Stimulated activated memory B cell treated with anti-CD40 and anti-IgM and Interleukin-4, amounts not matched to agents 10 μg/mL and 1 μg/mL and 100 μg/mL, for 72 hours (primary cell): ENCODE measurements around the gene CAPN9.
"Not testable (repeated sequence)": the region's sequence is repeated elsewhere in the genome, so short reads cannot be mapped to it uniquely, and the experiment has no call there.

Experiments used
- ATAC-seq: fragments of 150-1000 bp; cut with Tn5 transposase; 2 replicates; pipeline ENCODE4 v1.10.0; 2021
- H3K27ac Mint-ChIP-seq: one replicate; pipeline ENCODE4 v1.8.0; 2022; ENCODE audit warnings: mild to moderate bottlenecking, mixed read lengths
- H3K27me3 Mint-ChIP-seq: one replicate; pipeline ENCODE4 v1.8.0; 2022; ENCODE audit warnings: mixed read lengths
- H3K36me3 Mint-ChIP-seq: one replicate; pipeline ENCODE4 v1.8.0; 2022; ENCODE audit warnings: mixed read lengths
- H3K4me1 Mint-ChIP-seq: one replicate; pipeline ENCODE4 v1.8.0; 2022; ENCODE audit warnings: mixed read lengths
- H3K4me3 Mint-ChIP-seq: one replicate; pipeline ENCODE4 v1.8.0; 2022; ENCODE audit warnings: mild to moderate bottlenecking, moderate library complexity, mixed read lengths
- H3K9me3 Mint-ChIP-seq: one replicate; pipeline ENCODE4 v1.8.0; 2022; ENCODE audit warnings: mixed read lengths

The CAPN9 gene

GRCh38 chr1:230747127-230747730 is at the start of gene CAPN9:
TSS of gene CAPN9 (plus strand) at chr1:230747388. CDS start at chr1:230747497, 109 bp downstream.
- Mint-ChIP-seq H3K36me3 (no peaks in the 10 kb centered on the region), H3K27me3 (no peaks in the 10 kb centered on the region), H3K4me3 (no peak within 1 kb of the TSS), H3K27ac (no peak within 1 kb of the TSS), H3K9me3 (no peaks in the 10 kb centered on the region), H3K4me1 (peaks cover 21% of the 10 kb centered on the region)
- no peak for ATAC-seq

DNA sequence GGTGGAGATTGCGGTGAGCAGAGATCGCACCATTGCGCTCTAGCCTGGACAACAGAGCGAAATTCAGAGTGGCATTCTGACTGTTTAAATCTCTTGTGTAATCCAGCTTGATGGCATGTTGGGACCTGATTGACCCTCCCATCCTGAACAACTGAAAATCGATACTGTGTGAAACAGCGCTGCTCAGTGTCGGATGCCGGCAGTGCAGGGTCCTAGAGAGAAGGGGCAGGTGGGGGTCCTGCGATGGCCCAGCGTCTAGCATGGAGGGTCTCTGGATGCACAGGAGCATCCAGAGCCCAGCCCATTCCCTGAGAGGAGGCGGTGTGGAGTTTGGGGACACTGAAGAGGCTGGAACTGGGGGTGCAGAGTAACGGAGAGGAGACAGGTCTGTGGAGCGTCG is 49.1 kb upstream of the CAPN9 start:
- H3K27me3 Mint-ChIP-seq: no peaks in the 10 kb centered on the region
- H3K9me3 Mint-ChIP-seq: no peaks in the 10 kb centered on the region
- H3K4me1 Mint-ChIP-seq: no peaks in the 10 kb centered on the region
- H3K36me3 Mint-ChIP-seq: peaks cover 12% of the 10 kb centered on the region
- no peak for ATAC-seq
- no peak overlapping the region for H3K4me3 Mint-ChIP-seq
- H3K27ac Mint-ChIP-seq: no peak overlapping the region

DNA sequence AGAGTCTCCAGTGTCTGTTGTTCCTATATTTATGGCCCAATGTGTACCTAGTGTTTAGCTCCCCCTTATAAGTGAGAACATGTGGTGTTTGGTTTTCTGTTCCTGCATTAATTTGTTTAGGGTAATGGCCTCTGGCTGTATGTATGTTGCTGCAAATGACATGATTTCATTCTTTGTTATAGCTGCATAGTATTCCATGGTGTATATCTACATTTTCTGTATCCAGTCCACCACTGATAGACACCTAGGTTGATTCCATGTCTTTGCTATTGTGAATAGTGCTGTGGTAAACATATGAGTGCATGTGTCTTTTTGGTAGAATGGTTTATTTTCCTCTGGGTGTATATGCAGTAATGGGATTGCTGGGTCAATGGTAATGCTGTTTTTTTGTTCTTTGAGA is 48.2 kb upstream of the CAPN9 start:
- H3K4me3 Mint-ChIP-seq: not testable (repeated sequence)

DNA sequence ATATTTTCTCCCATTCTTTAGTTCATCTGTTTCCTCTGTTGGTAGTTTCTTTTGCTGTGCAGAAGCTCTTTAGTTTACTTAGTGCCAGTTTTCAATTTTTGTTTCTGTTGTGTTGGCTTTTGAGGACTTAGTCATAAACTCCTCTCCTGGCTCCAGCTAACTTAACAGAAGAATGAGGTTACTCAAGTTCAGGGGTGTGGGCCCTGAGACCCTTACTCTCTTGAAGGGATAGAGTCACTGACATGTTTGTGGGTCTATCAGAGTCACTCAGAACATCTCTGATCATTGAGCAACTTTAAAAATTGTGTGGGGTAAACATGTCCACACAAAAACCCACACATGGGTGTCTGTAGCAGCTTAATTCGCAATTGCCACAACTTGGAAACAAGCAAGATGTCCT is 47.5 kb upstream of the CAPN9 start:
- no peak overlapping the region for H3K27ac Mint-ChIP-seq
- H3K4me1 Mint-ChIP-seq: no peaks in the 10 kb centered on the region
- peaks cover under 1% of the 10 kb centered on the region for H3K36me3 Mint-ChIP-seq

More for the DNA sequence above, 48.2 kb upstream of the CAPN9 start:
- H3K27me3 Mint-ChIP-seq, H3K36me3 Mint-ChIP-seq, ATAC-seq, H3K27ac Mint-ChIP-seq, H3K4me1 Mint-ChIP-seq, H3K9me3 Mint-ChIP-seq: not testable (repeated sequence)

GRCh38 chr1:230700132-230700531 is 47.1 kb upstream of the CAPN9 start:
- H3K36me3 Mint-ChIP-seq: no peaks in the 10 kb centered on the region
- no peaks in the 10 kb centered on the region for H3K27me3 Mint-ChIP-seq
- ATAC-seq: no peak
- no peak overlapping the region for H3K27ac Mint-ChIP-seq
- H3K4me3 Mint-ChIP-seq: no peak overlapping the region
- H3K4me1 Mint-ChIP-seq: no peaks in the 10 kb centered on the region
- peaks cover 2% of the 10 kb centered on the region for H3K9me3 Mint-ChIP-seq

More for the DNA sequence above, 47.5 kb upstream of the CAPN9 start:
- ATAC-seq: no peak
- no peaks in the 10 kb centered on the region for H3K9me3 Mint-ChIP-seq
- no peak overlapping the region for H3K4me3 Mint-ChIP-seq
- H3K27me3 Mint-ChIP-seq: no peaks in the 10 kb centered on the region

DNA sequence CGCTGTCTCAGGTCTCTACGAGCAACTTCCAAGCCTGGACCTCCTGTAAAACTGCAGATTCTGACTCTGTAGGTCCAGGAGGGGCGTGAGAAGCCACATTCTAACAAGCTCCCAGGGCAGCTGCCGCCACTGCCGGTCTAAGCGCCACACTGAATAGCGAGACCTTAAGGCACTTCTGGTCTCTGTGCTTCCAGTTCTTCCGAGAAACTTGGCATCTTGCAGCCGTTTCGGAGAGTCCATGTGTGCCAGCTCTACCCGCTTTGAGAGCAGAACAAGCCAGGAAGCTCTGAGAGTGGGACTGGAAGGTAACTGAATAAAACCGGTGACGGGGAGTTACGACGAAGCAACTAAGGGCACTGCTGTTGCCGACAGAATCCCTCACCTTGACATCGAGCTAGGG is 45.8 kb upstream of the CAPN9 start:
- no peak overlapping the region for H3K27ac Mint-ChIP-seq
- ATAC-seq: no peak
- peaks cover 2% of the 10 kb centered on the region for H3K9me3 Mint-ChIP-seq
- no peaks in the 10 kb centered on the region for H3K36me3 Mint-ChIP-seq
- H3K4me1 Mint-ChIP-seq: no peaks in the 10 kb centered on the region
- H3K4me3 Mint-ChIP-seq: no peak overlapping the region
- H3K27me3 Mint-ChIP-seq: no peaks in the 10 kb centered on the region

- no peak for ATAC-seq
- Mint-ChIP-seq H3K27me3 (no peaks in the 10 kb centered on the region), H3K4me3 (no peak overlapping the region), H3K36me3 (no peaks in the 10 kb centered on the region), H3K9me3 (peaks cover 2% of the 10 kb centered on the region), H3K27ac (no peak overlapping the region), H3K4me1 (no peaks in the 10 kb centered on the region)
These were observed 45.1 kb upstream of the CAPN9 start for GRCh38 chr1:230701895-230702768.

DNA sequence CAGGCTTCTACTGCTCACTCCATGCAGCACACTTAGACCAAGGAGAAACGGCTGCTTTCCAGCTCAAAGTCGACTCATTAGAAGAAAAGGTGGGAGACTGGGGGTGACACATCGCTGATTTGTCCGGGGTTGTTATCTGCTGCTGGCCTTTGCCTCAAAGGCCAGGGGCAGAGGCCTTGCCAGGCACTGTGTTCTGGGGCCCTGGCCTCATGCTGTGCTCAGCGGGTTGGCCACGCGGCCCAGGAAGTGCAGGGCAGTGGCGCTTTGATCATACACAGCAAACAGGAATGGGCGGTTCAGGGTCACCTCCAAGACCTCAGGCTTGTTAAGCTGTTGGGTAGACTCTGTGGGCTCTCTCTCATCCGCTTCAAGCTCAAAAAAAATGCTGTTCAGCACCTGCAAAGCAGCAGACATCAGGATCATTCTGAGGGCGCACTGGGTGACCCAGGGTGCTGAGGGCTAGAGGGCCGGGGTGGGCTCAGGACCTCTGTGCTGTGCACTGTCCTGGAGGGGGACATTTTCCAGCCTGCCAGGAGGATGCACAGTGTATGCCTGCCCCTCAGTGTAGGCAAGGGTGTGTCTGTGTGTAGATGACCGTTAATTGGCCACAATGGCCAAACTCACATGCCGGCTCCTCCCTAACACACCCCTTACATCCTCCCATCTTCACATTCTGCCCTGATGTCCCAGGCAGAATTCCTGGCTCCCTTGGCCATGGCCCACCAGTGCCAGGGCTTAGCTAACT is 44.1 kb upstream of the CAPN9 start:
- ATAC-seq: no peak
- Mint-ChIP-seq H3K27ac (no peak overlapping the region), H3K9me3 (peaks cover 2% of the 10 kb centered on the region), H3K27me3 (peaks cover 8% of the 10 kb centered on the region), H3K4me1 (no peaks in the 10 kb centered on the region), H3K4me3 (no peak overlapping the region), H3K36me3 (no peaks in the 10 kb centered on the region)

GRCh38 chr1:230703679-230704385 is 43.4 kb upstream of the CAPN9 start:
- Mint-ChIP-seq H3K27me3 (peaks cover 15% of the 10 kb centered on the region), H3K9me3 (peaks cover 2% of the 10 kb centered on the region), H3K27ac (no peak overlapping the region), H3K4me1 (no peaks in the 10 kb centered on the region), H3K36me3 (no peaks in the 10 kb centered on the region), H3K4me3 (no peak overlapping the region)
- ATAC-seq: no peak

GRCh38 chr1:230704830-230705229 is 42.4 kb upstream of the CAPN9 start:
- Mint-ChIP-seq H3K27ac (no peak overlapping the region), H3K9me3 (peaks cover 2% of the 10 kb centered on the region), H3K4me3 (no peak overlapping the region), H3K4me1 (no peaks in the 10 kb centered on the region), H3K27me3 (peaks cover 20% of the 10 kb centered on the region), H3K36me3 (no peaks in the 10 kb centered on the region)
- ATAC-seq: no peak

DNA sequence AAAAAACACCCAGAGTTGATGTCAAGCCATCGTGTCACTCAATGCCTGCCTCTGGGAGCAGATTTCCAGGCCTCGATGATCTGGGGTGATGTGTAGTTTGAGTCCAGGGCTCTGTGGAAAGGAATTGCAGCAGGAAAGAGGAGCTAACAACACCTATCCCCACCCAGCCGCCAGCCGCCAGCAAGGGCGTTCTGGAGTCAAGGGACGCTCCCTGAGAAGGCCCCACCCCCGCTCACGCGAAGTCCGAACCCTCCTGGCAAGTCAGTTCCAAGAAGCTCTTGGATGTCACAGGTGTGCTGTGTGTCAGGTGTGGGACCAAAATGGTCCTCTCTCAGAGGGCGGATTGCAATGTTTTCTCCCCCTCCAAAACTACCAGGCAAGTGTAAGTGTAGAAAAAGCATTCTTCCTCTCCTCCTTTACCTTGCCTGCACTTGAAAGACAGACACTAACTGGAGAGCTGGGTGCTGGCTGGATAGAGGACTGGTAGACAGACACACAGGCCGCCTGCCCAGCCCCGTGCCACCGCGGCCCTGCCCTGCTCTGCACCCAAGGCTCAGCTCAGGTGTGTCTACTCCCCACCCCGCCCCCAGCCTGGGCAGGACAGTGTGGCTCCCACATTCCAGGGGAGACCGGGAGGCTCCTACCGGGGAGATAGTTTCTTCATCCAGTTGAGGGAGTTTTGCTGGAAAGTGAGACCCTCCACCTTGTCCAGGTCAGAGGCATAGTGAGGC is 41.7 kb upstream of the CAPN9 start:
- H3K9me3 Mint-ChIP-seq: peaks cover 2% of the 10 kb centered on the region
- no peak overlapping the region for H3K4me3 Mint-ChIP-seq
- H3K4me1 Mint-ChIP-seq: no peaks in the 10 kb centered on the region
- no peak overlapping the region for H3K27ac Mint-ChIP-seq
- peaks cover 20% of the 10 kb centered on the region for H3K27me3 Mint-ChIP-seq
- ATAC-seq: no peak
- H3K36me3 Mint-ChIP-seq: no peaks in the 10 kb centered on the region

DNA sequence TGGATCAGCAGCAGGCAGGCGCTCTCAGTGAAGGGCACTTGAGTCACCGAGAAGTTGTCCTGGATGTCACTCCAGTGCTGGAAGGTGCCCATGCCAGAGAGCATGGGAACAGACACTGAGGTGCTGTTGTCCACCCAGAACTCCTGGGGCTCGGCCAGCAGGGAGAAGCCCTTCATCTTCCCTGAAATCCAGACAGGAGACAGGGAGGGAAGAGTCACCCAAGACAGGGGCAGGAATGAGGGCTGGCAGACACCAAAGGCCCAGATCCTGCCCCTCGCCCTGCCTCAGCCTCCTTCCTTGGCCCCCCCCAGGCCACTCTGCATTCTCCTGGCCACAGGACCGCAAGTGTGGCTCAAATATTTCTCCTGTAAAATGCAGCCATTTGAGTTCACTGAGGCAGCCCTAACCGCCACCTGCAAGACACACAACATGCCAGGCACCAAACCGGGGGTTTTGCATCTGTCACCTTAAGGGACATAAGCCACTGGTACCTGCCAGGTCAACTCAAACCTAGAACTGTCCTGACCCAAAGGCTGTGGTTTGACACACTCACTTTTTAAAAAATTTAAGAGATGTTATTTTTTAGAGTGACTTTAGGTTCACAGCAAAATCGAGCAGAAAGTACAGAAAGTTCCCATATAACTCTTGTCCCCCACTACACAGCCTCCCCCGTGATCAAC is 41.0 kb upstream of the CAPN9 start:
- Mint-ChIP-seq H3K4me3 (no peak overlapping the region), H3K27me3 (peaks cover 20% of the 10 kb centered on the region), H3K27ac (no peak overlapping the region)

GRCh38 chr1:230706887-230707731 is 40.1 kb upstream of the CAPN9 start:
- Mint-ChIP-seq H3K4me3 (no peak overlapping the region), H3K27me3 (peaks cover 20% of the 10 kb centered on the region), H3K4me1 (no peaks in the 10 kb centered on the region), H3K36me3 (no peaks in the 10 kb centered on the region), H3K27ac (no peak overlapping the region), H3K9me3 (peaks cover 2% of the 10 kb centered on the region)
- ATAC-seq: no peak

More for the DNA sequence above, 41.0 kb upstream of the CAPN9 start:
- ATAC-seq: no peak
- Mint-ChIP-seq H3K36me3 (no peaks in the 10 kb centered on the region), H3K4me1 (no peaks in the 10 kb centered on the region), H3K9me3 (peaks cover 2% of the 10 kb centered on the region)
